Measurements from ENCODE around the gene SHANK2.

SHANK2 gene

GRCh38 chr11:71268706-71269321, 16.4 kb upstream of the SHANK2 start:
- no peak for DNase-seq

- no peak for DNase-seq
Measured at GRCh38 chr11:71267807-71268421, 15.5 kb upstream of the SHANK2 start.

- DNase-seq, result no peak
Measured at GRCh38 chr11:71266114-71266833, 13.9 kb upstream of the SHANK2 start.

GRCh38 chr11:71265559-71266092, 13.2 kb upstream of the SHANK2 start:
- no peak for DNase-seq

GRCh38 chr11:71263386-71263785, 11.0 kb upstream of the SHANK2 start:
- DNase-seq, result no peak

GRCh38 chr11:71255800-71256479, 3.6 kb upstream of the SHANK2 start:
- DNase-seq, result no peak

GRCh38 chr11:71255323-71255722, 2.9 kb upstream of the SHANK2 start:
- no peak for DNase-seq

- no peak for DNase-seq
Measured at GRCh38 chr11:71253794-71254193, 1.4 kb upstream of the SHANK2 start.

GRCh38 chr11:71252770-71253730, 673 bp upstream of the SHANK2 start:
- DNase-seq, result no peak

- DNase-seq, result no peak
Measured at GRCh38 chr11:71251761-71252268, 562 bp downstream of the SHANK2 start.

- no peak for DNase-seq
Measured at GRCh38 chr11:71251151-71251721, 1.1 kb downstream of the SHANK2 start.

GRCh38 chr11:71250523-71251150, 1.7 kb downstream of the SHANK2 start:
- no peak for DNase-seq

- no peak for DNase-seq
Measured at GRCh38 chr11:71249301-71249700, 3.1 kb downstream of the SHANK2 start.

GRCh38 chr11:71248656-71249055, 3.7 kb downstream of the SHANK2 start:
- no peak for DNase-seq

GRCh38 chr11:71248251-71248570, 4.2 kb downstream of the SHANK2 start:
- no peak for DNase-seq

GRCh38 chr11:71247551-71248250, 4.7 kb downstream of the SHANK2 start:
- no peak for DNase-seq

GRCh38 chr11:71246559-71246958, 5.8 kb downstream of the SHANK2 start:
- no peak for DNase-seq

GRCh38 chr11:71245601-71246391, 6.6 kb downstream of the SHANK2 start:
- DNase-seq, result no peak

GRCh38 chr11:71244116-71244810, 8.1 kb downstream of the SHANK2 start:
- no peak for DNase-seq
